ENCODE measurements around the gene RFTN1.

- TF ChIP-seq, protein P1, sequence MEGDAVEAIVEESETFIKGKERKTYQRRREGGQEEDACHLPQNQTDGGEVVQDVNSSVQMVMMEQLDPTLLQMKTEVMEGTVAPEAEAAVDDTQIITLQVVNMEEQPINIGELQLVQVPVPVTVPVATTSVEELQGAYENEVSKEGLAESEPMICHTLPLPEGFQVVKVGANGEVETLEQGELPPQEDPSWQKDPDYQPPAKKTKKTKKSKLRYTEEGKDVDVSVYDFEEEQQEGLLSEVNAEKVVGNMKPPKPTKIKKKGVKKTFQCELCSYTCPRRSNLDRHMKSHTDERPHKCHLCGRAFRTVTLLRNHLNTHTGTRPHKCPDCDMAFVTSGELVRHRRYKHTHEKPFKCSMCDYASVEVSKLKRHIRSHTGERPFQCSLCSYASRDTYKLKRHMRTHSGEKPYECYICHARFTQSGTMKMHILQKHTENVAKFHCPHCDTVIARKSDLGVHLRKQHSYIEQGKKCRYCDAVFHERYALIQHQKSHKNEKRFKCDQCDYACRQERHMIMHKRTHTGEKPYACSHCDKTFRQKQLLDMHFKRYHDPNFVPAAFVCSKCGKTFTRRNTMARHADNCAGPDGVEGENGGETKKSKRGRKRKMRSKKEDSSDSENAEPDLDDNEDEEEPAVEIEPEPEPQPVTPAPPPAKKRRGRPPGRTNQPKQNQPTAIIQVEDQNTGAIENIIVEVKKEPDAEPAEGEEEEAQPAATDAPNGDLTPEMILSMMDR (IDR thresholded peaks at IDR 0.05): no peak
- TF ChIP-seq POLR2A (IDR thresholded peaks at IDR 0.05) (no peak), EP300 (IDR thresholded peaks at IDR 0.05) (no peak)
Measured at GRCh38 chr3:16398648-16399047, 114.9 kb downstream of the RFTN1 start.

Measured in ovary (tissue), 3 donors.